Measurements from ENCODE around the gene CHPF. TPM values are rescaled to one million over a fixed set of nuclear protein-coding genes. Genes with fewer than 3 reads are reported as not detected.

CHPF gene, protein sequence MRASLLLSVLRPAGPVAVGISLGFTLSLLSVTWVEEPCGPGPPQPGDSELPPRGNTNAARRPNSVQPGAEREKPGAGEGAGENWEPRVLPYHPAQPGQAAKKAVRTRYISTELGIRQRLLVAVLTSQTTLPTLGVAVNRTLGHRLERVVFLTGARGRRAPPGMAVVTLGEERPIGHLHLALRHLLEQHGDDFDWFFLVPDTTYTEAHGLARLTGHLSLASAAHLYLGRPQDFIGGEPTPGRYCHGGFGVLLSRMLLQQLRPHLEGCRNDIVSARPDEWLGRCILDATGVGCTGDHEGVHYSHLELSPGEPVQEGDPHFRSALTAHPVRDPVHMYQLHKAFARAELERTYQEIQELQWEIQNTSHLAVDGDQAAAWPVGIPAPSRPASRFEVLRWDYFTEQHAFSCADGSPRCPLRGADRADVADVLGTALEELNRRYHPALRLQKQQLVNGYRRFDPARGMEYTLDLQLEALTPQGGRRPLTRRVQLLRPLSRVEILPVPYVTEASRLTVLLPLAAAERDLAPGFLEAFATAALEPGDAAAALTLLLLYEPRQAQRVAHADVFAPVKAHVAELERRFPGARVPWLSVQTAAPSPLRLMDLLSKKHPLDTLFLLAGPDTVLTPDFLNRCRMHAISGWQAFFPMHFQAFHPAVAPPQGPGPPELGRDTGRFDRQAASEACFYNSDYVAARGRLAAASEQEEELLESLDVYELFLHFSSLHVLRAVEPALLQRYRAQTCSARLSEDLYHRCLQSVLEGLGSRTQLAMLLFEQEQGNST
- total RNA-seq (ENCODE audit: low replicate concordance): 48.0 and 109 TPM in 2 replicates

DNA sequence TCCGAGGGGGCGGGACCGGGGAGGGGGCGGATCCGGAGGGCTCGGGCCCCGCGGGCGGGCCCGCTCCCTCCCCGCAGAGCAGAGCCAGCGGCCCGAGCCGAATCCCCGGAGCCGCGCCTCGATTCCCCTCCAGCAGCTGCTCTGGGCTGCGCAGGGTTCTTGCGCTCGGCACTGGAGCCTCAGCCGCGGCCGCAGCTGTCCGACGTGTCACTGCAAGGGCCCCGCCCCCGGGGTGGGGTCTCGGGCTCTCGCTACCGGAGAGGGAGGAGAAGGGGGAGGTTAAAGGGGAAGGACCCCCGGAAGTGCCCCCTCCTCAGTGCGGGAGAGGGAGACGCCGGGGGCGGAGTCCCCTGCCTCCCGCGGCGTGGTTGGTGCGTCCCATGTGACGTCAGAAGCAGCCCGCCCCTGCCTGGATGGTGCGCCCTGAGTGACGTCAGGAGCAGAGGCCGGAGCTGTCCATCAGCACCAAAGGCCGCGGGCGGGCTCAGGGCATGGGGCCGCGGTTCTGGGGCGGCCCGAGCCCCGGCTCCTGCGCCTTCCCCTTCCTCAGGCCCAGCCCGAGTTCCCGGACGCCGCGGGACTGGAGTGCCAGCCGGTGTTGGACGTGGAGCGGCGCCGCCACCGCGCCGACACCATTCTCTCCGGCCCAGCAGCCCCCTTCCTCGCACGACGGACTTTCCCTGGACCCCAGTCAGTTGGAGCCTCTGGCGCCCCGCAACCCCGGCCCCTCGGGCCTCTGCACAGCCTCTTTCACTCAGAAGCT lies at the start of gene CHPF, which contains the start of gene TMEM198:
CHPF (minus strand) TSS at position 214 of the 763 bp plus-strand sequence. CDS start 271 bp downstream, outside the sequence.
TMEM198 (plus strand) TSS at position 433 of the 763 bp plus-strand sequence. CDS start 700 bp downstream, outside the sequence.

DNA sequence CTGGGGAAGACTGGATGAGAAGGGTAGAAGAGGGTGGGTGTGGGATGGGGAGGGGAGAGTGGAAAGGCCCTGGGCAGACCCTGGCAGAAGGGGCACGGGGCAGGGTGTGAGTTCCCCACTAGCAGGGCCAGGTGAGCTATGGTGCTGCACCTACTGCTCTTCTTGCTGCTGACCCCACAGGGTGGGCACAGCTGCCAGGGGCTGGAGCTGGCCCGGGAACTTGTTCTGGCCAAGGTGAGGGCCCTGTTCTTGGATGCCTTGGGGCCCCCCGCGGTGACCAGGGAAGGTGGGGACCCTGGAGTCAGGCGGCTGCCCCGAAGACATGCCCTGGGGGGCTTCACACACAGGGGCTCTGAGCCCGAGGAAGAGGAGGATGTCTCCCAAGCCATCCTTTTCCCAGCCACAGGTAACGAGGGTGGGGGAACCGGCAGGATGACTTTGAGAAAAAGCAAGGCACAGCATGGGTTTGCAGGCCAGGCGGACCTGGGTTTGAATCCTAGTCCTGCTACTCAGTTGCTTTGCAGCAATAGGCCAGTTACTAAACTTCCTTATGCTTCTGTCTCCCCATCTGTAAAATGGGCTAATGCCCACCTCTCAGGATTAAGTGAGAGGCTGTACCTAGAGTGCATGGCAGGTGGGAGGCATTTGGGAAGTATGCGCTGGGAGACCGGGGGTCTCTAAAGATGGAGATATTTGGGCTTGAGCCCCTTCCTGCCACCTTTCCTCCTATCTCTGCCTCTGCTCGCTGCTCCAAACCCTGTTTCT lies 28.8 kb upstream of the CHPF start, which contains the start of gene INHA:
INHA (plus strand) TSS at position 74 of the 765 bp plus-strand sequence; CDS start at position 139, 65 bp downstream.

DNA sequence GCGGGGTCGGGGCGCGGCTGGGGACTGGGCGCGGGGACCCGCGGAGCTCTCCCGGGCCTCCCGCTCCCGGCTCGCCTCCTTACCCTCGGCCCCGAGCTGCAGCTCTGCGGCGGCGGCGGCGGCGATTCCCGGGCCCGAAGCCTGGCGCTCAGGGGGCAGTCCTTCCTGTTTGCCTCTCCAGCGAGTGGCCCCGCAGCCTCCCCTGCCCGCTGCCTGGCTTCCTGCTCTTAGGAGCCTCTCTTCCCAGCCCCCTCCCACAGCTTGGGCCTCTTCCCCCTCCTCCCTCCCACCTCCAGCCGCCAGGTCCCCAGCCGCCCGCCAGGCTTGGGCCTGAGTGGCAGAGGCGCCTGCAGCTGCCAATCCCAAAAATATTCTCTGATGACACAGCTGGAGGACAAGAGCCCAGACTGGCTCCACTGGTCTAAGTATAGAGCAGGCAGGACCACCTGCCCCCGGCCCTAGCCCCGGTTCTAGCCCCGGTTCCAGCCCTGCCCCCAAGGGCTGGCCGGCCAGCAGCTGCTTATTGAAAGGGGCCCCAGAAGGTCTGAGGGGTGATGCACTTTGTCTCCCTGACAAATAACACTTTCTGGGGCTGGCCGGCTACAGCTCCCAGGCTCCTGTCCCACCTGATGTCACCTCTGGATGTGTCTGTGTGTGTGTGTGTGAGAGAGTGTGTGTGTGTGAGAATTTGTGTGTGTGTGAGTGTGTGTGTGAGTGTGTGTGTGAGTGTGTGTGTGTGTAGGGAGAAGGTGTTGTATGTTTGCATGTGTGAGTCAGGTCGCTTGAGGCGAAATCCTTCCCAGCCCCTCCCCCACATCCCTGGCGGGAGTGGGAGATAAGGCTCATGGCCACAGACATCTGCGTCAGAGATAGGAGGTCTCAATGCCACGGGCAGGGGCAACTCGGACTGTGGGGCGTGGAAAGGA lies 28.0 kb upstream of the CHPF start, which contains the start of gene OBSL1:
OBSL1 (minus strand) TSS at position 229 of the 926 bp plus-strand sequence. CDS start 307 bp downstream, outside the sequence.

DNA sequence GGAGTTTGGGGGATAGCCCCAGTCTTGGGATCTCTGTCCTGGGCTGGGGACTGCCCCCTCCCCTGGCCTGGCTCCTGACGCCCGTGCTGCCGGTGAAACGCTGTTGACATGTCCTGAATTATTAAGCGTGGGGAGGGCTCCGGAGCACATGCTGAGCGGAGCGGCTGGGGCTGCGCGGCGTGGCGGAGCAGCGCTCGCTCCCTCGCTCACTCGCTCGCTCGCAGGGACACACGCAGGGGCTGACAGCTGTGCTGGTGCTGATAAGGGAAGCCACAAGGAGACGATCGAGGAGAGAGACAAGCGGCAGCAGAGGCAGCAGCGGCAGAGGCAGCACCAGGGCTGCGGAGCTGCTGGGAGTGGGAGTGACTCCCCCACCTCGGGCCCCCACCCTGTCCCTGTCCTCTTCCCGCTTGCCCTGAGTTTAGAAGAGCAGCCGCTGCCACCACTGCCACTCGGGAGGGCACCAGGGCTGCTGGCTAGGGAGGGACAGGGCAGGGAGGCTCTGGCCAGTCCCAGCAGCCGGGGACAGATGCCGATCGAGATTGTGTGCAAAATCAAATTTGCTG lies 29.3 kb downstream of the CHPF start, which contains the start of gene ASIC4:
ASIC4 (plus strand) TSS at position 287 of the 566 bp plus-strand sequence; CDS start at position 530, 243 bp downstream.

DNA sequence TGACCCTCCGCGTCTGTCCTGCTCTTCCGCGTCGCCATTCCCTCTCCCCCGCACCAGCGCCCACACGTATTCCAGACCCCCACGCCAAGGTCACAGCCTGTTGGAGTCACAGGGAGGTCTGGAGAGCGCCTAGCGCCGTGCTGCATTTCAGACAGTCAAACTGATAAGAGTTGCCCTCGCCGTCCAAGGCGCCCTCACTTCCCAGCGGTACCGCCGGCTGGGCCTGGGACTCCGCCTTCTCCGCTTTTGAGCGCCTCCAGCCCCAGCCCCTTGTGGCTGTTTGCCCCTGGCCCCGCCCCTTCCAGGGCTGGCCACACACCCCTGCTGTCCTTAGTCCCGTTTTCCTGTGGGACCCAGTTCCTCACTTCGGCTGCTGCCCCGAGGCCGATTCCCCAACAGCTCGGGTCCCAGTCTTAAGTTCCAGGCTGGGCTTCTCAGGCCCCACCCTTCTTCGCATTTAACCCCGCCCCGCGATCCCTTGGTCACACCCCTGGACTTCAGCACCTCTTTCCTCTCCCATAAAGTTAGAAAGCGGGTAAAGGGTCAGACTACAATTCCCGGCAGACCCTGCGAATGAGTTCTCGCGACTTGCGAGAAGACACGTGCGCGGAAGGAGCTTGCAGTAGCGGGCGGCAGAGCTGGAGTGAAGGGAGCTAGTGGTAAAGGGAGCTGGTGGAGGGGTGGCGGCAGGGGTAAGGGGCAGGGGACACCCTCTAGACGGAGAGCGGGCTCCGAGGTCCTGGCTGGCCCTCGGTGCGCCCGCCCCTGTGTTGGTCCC lies 45.1 kb downstream of the CHPF start, which contains the start of gene GMPPA:
GMPPA (plus strand) TSS at position 612 of the 778 bp plus-strand sequence. CDS start 1,085 bp downstream, outside the sequence.

Other genes starting within 250 kb of the CHPF start
- gene PTPRN, start 234.4 kb downstream of the CHPF start, total RNA-seq (ENCODE audit: low replicate concordance): under 0.01 and 9.0 TPM in 2 replicates
- not detected in 2 replicates for gene RESP18, start 211.1 kb downstream of the CHPF start, total RNA-seq (ENCODE audit: low replicate concordance)
- gene DNPEP, start 155.9 kb downstream of the CHPF start, total RNA-seq (ENCODE audit: low replicate concordance): 54.2 and 75.5 TPM in 2 replicates
- 0.15 and 11.8 TPM in 2 replicates for gene DES, start 125.4 kb downstream of the CHPF start, total RNA-seq (ENCODE audit: low replicate concordance)
- 9.1 and 9.4 TPM in 2 replicates for gene SPEG, start 109.0 kb downstream of the CHPF start, total RNA-seq (ENCODE audit: low replicate concordance)
- gene GMPPA, start 44.9 kb downstream of the CHPF start, total RNA-seq (ENCODE audit: low replicate concordance): 67.1 and 102 TPM in 2 replicates
- gene ASIC4, start 29.3 kb downstream of the CHPF start, total RNA-seq (ENCODE audit: low replicate concordance): under 0.01 and 0.70 TPM in 2 replicates
- gene TMEM198, start 219 bp upstream of the CHPF start, total RNA-seq (ENCODE audit: low replicate concordance): 0.59 and 1.3 TPM in 2 replicates
- 45.7 and 84.6 TPM in 2 replicates for gene OBSL1, start 27.7 kb upstream of the CHPF start, total RNA-seq (ENCODE audit: low replicate concordance)
- under 0.01 and 0.38 TPM in 2 replicates for gene INHA, start 28.5 kb upstream of the CHPF start, total RNA-seq (ENCODE audit: low replicate concordance)
- 10.0 and 15.2 TPM in 2 replicates for gene STK11IP, start 54.0 kb upstream of the CHPF start, total RNA-seq (ENCODE audit: low replicate concordance)
- 1.7 and 2.1 TPM in 2 replicates for gene SLC4A3, start 83.8 kb upstream of the CHPF start, total RNA-seq (ENCODE audit: low replicate concordance)